IPS-18a (cell line): ENCODE results near the gene DOCK9.

ENCODE experiments used
- H3K27ac ChIP-seq: one replicate; pipeline ENCODE4 v1.5.1; 2013; ENCODE audit warnings: low read length
- H3K27me3 ChIP-seq: one replicate; pipeline ENCODE4 v1.6.1; 2013; ENCODE audit warnings: mild to moderate bottlenecking, low read length; ENCODE audit not compliant: control insufficient read depth, insufficient read depth
- H3K36me3 ChIP-seq: one replicate; pipeline ENCODE4 v1.6.1; 2013; ENCODE audit warnings: low read depth, low read length; ENCODE audit not compliant: control insufficient read depth
- H3K4me1 ChIP-seq: one replicate; pipeline ENCODE4 v1.6.1; 2013; ENCODE audit warnings: low read depth, low read length; ENCODE audit not compliant: control insufficient read depth
- H3K4me3 ChIP-seq: one replicate; pipeline ENCODE4 v1.5.1; 2013; ENCODE audit warnings: low read length
- H3K9ac ChIP-seq: one replicate; pipeline ENCODE4 v1.6.1; 2013; ENCODE audit warnings: mild to moderate bottlenecking, low read length, moderate library complexity
- H3K9me3 ChIP-seq: one replicate; pipeline ENCODE4 v1.6.1; 2013; ENCODE audit warnings: low read depth, low read length; ENCODE audit not compliant: control insufficient read depth

The DOCK9 gene

GRCh38 chr13:98985591-98985990 lies 7.7 kb upstream of the DOCK9 start:
- no peak overlapping the region for H3K4me3 ChIP-seq
- no peak overlapping the region for H3K27ac ChIP-seq
- no peaks in the 10 kb centered on the region for H3K36me3 ChIP-seq
- H3K9ac ChIP-seq: no peak overlapping the region
- no peaks in the 10 kb centered on the region for H3K27me3 ChIP-seq
- peaks cover 16% of the 10 kb centered on the region for H3K4me1 ChIP-seq
- H3K9me3 ChIP-seq: no peaks in the 10 kb centered on the region

- Histone ChIP-seq H3K27ac (no peak overlapping the region), H3K36me3 (no peaks in the 10 kb centered on the region), H3K9ac (no peak overlapping the region), H3K9me3 (no peaks in the 10 kb centered on the region), H3K4me3 (no peak overlapping the region), H3K27me3 (no peaks in the 10 kb centered on the region), H3K4me1 (peaks cover 16% of the 10 kb centered on the region)
Measured at GRCh38 chr13:98984983-98985382, 7.1 kb upstream of the DOCK9 start.

GRCh38 chr13:98984118-98984517 lies 6.3 kb upstream of the DOCK9 start:
- H3K4me3 ChIP-seq: no peak overlapping the region
- no peak overlapping the region for H3K9ac ChIP-seq
- no peaks in the 10 kb centered on the region for H3K36me3 ChIP-seq
- peaks cover 16% of the 10 kb centered on the region for H3K4me1 ChIP-seq
- no peaks in the 10 kb centered on the region for H3K27me3 ChIP-seq
- H3K9me3 ChIP-seq: no peaks in the 10 kb centered on the region
- no peak overlapping the region for H3K27ac ChIP-seq

- H3K36me3 ChIP-seq: no peaks in the 10 kb centered on the region
- peaks cover 16% of the 10 kb centered on the region for H3K4me1 ChIP-seq
- H3K27ac ChIP-seq: no peak overlapping the region
- no peak overlapping the region for H3K4me3 ChIP-seq
- no peaks in the 10 kb centered on the region for H3K9me3 ChIP-seq
- no peak overlapping the region for H3K9ac ChIP-seq
- H3K27me3 ChIP-seq: no peaks in the 10 kb centered on the region
Measured at GRCh38 chr13:98983182-98983581, 5.3 kb upstream of the DOCK9 start.

GRCh38 chr13:98981369-98982080 lies 3.7 kb upstream of the DOCK9 start:
- Histone ChIP-seq H3K27ac (no peak overlapping the region), H3K4me1 (peaks cover 28% of the 10 kb centered on the region), H3K4me3 (no peak overlapping the region), H3K9ac (no peak overlapping the region), H3K27me3 (no peaks in the 10 kb centered on the region), H3K9me3 (no peaks in the 10 kb centered on the region), H3K36me3 (no peaks in the 10 kb centered on the region)

GRCh38 chr13:98979012-98979660 lies 1.3 kb upstream of the DOCK9 start:
- Histone ChIP-seq H3K27me3 (no peaks in the 10 kb centered on the region), H3K36me3 (no peaks in the 10 kb centered on the region), H3K4me3 (no peak overlapping the region), H3K9me3 (no peaks in the 10 kb centered on the region), H3K27ac (no peak overlapping the region), H3K9ac (no peak overlapping the region), H3K4me1 (peaks cover 23% of the 10 kb centered on the region)

- no peaks in the 10 kb centered on the region for H3K36me3 ChIP-seq
- no peak overlapping the region for H3K4me3 ChIP-seq
- peaks cover 23% of the 10 kb centered on the region for H3K4me1 ChIP-seq
- H3K9ac ChIP-seq: no peak overlapping the region
- no peak overlapping the region for H3K27ac ChIP-seq
- no peaks in the 10 kb centered on the region for H3K27me3 ChIP-seq
- H3K9me3 ChIP-seq: no peaks in the 10 kb centered on the region
Measured at GRCh38 chr13:98978280-98978679, 416 bp upstream of the DOCK9 start.

- no peaks in the 10 kb centered on the region for H3K36me3 ChIP-seq
- H3K27ac ChIP-seq: no peak overlapping the region
- H3K27me3 ChIP-seq: no peaks in the 10 kb centered on the region
- H3K9ac ChIP-seq: no peak overlapping the region
- peaks cover 29% of the 10 kb centered on the region for H3K4me1 ChIP-seq
- no peak overlapping the region for H3K4me3 ChIP-seq
- no peaks in the 10 kb centered on the region for H3K9me3 ChIP-seq
Measured at GRCh38 chr13:98976941-98977340, 923 bp downstream of the DOCK9 start.

GRCh38 chr13:98976338-98976737 lies 1.5 kb downstream of the DOCK9 start:
- Histone ChIP-seq H3K27me3 (no peaks in the 10 kb centered on the region), H3K4me1 (peaks cover 29% of the 10 kb centered on the region), H3K4me3 (no peak overlapping the region), H3K9me3 (no peaks in the 10 kb centered on the region), H3K9ac (no peak overlapping the region), H3K27ac (no peak overlapping the region), H3K36me3 (no peaks in the 10 kb centered on the region)

- Histone ChIP-seq H3K36me3 (no peaks in the 10 kb centered on the region), H3K4me3 (no peak overlapping the region), H3K4me1 (peaks cover 29% of the 10 kb centered on the region), H3K9me3 (no peaks in the 10 kb centered on the region), H3K27me3 (no peaks in the 10 kb centered on the region), H3K9ac (no peak overlapping the region), H3K27ac (no peak overlapping the region)
Measured at GRCh38 chr13:98975822-98976261, 2.0 kb downstream of the DOCK9 start.

GRCh38 chr13:98974053-98974452 lies 3.8 kb downstream of the DOCK9 start:
- no peaks in the 10 kb centered on the region for H3K9me3 ChIP-seq
- no peaks in the 10 kb centered on the region for H3K27me3 ChIP-seq
- no peak overlapping the region for H3K4me3 ChIP-seq
- no peaks in the 10 kb centered on the region for H3K36me3 ChIP-seq
- peaks cover 29% of the 10 kb centered on the region for H3K4me1 ChIP-seq
- H3K27ac ChIP-seq: no peak overlapping the region
- no peak overlapping the region for H3K9ac ChIP-seq

- H3K4me1 ChIP-seq: peaks cover 26% of the 10 kb centered on the region
- H3K27ac ChIP-seq: no peak overlapping the region
- H3K9me3 ChIP-seq: no peaks in the 10 kb centered on the region
- no peaks in the 10 kb centered on the region for H3K36me3 ChIP-seq
- no peaks in the 10 kb centered on the region for H3K27me3 ChIP-seq
- no peak overlapping the region for H3K9ac ChIP-seq
- no peak overlapping the region for H3K4me3 ChIP-seq
Measured at GRCh38 chr13:98972627-98973026, 5.2 kb downstream of the DOCK9 start.
